GM21447 (cell line): ENCODE measurements around the gene CLMN.
A peak's percentile ranks its signal among the peaks of the same experiment; 100 is the strongest.
"Not testable (repeated sequence)": the region's sequence is repeated elsewhere in the genome, so short reads cannot be mapped to it uniquely, and the experiment has no call there.

Experiments
- ATAC-seq: cut with Tn5 transposase; IDR thresholded peaks from one replicate; pipeline ENCODE4 v1.9.1; 2021; ENCODE audit not compliant: unreplicated experiment

Gene CLMN

DNA sequence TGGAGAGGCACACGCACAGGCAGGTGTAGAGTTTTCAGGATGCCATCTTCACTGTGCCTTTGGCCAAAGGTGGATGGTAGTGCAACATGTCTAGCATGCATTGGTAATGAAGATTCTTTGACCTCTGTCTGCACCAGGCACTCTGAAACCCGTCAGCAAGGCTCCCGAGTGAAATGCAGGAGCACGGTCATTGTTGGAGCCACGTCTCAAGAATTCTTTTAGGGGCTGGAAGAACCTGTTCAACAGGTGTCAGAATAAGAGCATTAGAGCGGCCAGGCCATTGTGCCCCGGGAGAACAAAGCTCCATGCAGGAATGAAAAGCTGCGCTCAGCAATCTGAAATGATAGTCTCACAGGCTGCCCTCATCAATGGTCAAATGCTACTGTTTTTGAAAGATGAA, 122.2 kb downstream of the CLMN start:
- no peak for ATAC-seq

DNA sequence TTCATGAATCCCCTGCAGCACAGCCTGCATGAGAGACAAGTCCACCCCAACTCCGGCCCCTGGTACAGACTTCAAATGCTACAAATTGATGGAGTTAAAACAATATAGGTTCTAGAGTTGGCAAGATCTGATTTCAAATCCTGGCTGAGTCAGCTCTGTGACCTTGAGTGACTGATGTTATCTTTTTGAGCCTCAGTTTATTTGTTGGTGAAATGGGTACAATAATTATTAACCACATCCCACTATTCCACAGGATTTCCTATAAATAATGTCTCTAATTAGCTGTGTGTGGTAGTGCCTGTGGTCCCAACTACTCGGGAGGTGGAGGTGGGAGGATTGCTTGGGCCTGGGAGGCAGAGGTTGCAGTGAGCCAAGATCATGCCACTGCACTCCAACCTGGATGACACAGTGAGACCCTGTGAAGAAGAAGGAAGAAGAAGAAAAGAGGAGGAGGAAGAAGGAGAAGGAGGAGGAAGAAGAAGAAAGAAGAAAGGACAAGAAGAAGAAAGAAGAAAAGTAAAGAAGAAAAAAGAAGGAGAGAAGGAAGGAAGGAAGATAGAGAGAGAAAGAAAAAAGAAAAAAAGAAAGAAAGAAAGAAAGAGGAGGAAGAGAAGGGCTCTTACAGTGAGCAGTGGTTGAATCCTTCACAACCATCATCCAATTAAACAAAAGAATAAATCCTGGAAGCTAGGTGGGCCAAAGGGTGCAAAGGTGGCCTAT, 122.7 kb downstream of the CLMN start:
- no peak for ATAC-seq

DNA sequence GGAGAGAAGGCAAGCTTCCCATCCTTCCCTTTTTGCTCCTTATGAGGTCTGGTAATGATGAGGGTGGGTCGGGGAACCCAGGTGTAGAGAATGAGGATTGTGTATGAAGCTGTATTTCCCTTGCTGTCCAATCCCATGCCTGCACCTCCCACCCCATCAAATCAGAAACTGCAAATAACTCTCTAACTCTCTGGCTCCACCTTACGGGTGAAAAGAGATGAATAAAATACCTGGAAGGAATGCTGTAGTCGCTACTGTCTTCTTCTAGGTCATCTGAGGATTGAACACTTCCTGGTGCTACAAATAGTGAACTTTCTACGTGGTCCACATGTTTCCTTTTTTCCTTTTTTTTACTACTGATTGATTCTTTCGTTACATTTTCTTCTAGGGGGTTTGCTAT, 123.4 kb downstream of the CLMN start:
- no peak for ATAC-seq

DNA sequence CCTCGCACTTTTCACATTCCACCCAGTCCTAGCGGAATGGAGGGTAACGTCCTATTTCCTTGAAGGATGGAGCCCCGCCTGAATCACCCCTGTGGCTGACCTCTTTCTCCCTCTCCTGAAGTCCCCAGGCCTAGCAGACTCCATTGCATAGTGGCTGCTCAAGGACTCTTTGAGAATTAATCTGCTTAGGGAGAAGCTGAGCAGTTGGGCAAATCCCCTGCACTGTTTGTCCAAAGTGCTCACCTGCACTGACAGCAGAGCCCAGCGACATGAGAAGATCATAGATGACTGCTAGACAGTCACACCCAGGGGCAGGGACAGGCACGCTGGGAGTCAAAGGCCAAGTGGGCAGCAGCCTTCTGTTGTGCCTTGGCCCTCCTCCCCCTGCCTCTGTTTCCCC, 124.7 kb downstream of the CLMN start:
- no peak for ATAC-seq

DNA sequence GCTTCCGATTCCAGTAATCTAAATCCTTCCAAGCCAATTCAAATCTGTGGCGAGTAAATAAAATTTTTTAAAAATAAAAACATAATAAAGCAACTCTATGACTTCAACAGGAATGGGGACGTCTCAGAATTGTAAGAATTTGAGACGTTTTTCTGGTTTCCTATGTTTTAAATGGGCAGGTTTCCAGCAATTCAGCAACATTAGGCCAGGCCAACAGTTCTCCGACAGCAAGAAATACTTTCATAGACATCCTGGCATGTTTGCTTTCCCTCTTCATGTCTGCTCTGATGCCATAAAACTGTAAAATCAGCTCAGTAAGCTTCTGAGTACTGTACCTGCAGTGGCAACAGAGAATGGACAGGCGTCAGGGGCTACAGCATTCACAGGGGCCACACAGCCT, 126.6 kb downstream of the CLMN start:
- no peak for ATAC-seq

DNA sequence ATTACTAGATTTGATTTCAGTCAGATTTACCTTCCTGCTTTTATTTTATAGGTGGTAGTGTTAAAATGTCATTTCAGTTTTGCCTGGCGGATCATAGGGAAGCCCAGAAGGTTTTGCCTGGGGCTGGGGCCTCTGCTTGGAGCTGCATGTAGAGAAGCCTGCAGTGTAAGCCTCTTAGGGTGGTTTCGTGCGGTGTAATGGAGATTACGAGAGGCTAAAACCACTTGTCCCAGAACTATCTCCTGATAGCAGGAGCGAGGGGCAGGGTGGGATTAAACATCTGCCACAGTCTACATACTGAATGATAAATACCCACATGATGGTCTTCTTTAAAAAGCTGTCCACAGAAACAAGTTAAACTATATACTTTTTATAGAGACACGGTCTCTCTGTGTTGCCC, 127.4 kb downstream of the CLMN start:
- no peak for ATAC-seq

DNA sequence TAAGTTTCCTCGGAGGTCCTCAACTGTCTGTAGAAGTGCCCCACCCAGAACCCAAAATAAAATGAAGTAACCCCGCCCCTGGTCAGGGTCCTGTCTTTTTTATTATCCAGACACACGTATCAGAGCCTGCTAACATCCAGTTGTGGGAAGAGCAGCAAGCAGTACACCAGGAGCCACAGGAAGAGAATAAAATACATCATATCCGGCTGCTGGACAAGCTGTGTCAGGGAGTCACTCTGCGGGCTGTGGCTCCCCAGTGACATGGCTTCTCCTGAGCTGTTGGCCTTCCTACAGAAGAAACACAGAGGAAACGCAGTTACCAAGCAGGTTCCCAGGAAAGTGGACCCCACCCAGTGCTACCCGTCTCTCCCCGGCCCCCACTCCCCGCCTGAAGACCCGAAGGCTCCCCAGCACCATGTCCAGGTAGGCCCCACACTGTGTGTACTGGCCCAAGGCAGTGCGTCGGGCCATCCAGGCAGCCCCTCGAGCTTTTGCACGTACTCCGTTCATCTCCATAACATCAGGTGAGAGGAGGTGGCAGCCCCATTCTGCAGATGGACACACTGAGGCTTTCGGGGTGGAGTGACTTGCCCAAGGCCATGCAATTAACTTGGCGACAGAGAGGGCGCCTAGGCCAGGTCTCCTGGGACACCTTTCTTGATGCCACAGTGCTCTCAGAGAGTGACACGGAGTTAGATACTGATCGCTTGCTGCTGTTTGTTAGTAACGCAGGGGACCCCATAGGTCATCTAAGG, 128.1 kb downstream of the CLMN start:
- ATAC-seq, result no peak

DNA sequence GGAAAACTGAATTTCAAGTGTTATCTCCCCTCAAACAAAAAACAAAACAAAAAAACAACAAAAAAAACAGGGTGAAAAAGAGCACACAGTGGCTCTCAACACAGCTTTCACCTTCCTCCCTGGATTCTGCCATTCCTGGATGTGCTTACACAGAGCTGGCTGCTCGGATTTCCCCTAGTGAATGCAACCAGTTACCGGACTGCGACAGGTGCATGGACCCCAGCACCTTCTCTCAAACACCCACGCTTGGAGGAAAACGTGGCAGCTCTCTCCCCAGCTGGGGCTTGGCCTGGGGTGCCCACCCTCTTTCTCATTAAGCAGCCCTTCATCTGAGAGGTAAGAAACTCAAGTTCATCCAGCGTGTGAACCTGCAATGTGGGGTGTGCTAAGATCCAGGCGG, 128.9 kb downstream of the CLMN start:
- no peak for ATAC-seq

DNA sequence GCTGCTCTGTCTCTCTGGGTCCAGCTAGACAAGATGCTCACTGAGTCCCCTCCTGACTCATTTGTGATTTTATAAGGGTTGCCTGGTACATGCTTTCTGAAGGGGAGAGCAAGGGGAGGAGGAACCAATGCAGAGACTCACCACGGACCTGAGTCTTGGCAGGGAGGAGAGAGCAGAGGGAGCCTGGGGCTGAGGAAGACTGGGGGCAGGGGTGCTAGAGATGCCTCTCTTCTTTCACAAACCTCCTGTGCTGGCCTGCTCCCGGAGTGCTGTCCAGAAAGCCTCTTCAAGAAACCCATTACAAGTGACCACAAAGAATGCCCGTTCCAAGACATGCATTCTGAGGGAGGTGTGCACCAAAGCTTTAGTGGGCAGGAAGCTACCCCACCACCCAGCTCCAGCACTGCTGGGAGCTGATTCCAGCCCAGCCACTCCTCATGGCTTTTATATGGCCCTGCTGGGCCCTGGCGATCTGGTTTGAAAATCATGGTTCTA, 129.3 kb downstream of the CLMN start:
- ATAC-seq, result no peak

DNA sequence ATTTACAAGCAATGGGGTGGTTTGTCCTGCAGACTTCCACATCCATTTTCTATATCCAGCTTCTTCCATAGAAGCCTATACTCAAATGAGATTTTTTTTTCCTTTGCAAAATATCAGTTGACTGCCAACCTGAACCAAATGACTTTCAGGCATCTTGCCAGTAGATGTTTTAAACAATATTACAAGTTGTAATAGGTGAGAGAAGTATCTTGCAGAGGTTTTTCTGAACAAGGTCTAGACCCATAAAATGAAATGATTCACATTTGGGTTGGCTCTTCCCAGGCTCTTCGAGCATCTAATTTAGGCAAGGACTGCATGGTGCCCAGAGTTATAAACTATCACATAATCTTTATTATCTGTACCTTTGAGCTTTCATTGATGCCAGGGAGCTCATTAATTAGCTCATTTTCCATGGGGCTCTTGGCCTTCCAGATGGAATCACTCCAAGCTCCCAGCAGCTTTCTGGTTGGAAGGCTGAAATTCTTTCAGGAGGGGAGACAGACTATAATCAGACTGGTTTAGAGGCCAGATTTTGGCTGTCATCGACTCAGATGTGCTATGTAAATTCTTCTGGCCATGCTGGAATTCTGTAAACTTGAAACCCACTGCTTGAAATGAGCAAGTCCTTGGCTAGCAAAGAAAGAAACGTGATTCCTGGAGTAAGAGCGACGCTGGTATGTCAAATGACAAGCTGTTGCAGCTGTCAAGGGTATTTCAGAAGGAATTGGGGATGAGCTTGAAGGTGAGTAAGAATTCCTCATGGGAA, 130.2 kb downstream of the CLMN start:
- ATAC-seq, result no peak

DNA sequence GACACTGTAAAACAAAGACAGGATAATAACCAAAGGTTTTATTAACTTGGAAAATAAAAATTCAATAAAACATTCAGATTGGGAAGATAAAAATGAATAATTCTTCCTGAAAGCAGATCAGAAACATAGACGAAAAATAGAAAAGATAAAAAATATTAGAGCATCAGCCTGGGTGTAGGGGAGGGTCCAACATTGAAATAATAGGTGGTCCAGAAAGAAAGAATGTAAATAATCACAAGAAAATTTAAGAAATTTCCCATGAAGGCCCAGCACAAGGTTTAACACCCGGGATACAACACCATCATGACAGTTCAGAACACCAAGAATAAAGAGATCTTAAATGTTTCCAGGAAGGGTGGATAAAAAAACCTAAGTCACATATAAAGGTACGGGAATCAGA, 131.3 kb downstream of the CLMN start:
- no peak for ATAC-seq

DNA sequence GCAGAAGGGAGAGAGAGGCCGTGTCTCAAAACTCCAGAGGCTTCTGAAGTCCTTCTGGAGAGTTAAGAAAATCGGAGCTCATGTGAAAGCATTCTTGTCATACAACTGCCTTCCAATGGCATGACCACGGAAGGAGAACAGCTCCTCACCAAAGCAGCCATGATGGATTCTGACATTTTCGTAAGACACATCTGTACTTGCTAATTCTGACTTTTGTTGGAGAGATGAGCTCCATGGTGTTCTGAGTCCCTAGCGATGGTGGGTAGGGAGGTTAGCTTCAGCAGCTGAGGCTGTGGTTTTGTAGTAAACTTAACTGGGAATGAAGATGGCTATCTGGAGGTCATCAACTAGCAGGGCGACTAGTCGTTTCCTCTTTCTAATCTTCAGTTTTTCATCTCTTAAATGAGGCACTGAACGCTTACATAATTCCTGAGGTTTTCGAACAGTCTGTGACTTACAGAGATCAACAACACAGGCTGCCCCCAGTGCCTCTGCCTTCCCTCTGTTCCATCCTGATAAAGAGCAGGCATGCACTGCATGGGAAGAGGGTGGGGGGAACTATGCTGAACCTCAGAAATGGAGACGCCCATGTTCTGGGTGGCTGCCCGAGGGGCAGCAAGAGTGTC, 133.8 kb downstream of the CLMN start:
- no peak for ATAC-seq

DNA sequence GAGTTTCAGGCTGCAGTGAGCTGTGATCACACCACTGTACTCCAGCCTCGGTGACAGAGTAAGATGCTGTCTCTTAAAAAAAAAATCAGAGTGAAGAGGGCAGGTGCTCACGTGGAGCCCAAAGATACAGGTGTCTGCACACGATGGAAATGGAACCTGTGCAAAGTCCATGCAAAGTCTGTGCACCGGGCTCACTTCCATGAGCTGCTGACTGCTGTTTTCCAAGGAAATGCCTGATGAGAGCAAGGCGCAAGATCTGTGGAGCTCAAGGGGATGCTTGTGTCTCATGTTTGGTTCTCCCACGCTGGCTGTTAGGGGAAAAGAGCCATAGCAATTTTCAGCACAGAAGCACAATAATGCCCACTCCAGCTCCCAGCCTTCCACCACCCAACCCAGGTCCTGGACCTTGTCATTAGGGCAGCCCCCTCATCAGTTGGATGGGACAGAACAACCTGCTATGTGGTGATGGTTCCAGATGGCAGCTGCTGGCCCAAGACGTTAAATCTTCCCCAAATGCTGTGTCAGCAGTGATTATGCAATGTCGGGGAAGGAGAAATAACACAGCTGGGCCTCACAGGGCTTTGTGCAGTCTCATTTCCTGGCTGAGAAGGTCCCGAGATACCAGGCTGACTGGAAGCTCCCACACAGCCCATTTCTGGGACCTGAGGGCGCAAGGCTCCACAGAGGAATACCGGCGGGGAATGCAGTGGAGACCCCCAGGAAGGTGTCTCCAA, 134.5 kb downstream of the CLMN start:
- no peak for ATAC-seq

DNA sequence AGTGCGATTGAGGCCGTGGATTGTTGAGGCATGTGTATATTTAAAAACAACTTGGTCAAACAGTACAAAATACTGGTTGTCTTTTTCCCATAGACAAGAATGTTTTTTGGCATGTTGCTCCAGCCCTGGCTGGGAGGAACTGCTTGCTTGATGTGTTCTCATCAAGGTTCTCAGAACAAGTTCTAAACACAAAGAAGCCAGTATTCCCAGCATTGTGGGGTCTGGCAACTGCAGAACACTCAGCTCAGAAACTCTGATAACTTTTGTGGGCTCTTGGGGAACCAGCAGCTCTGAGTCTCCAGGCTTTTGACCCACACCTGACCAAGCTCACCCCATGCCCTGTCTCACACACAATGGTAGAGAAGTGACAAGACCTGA, 135.3 kb downstream of the CLMN start:
- ATAC-seq, result no peak

DNA sequence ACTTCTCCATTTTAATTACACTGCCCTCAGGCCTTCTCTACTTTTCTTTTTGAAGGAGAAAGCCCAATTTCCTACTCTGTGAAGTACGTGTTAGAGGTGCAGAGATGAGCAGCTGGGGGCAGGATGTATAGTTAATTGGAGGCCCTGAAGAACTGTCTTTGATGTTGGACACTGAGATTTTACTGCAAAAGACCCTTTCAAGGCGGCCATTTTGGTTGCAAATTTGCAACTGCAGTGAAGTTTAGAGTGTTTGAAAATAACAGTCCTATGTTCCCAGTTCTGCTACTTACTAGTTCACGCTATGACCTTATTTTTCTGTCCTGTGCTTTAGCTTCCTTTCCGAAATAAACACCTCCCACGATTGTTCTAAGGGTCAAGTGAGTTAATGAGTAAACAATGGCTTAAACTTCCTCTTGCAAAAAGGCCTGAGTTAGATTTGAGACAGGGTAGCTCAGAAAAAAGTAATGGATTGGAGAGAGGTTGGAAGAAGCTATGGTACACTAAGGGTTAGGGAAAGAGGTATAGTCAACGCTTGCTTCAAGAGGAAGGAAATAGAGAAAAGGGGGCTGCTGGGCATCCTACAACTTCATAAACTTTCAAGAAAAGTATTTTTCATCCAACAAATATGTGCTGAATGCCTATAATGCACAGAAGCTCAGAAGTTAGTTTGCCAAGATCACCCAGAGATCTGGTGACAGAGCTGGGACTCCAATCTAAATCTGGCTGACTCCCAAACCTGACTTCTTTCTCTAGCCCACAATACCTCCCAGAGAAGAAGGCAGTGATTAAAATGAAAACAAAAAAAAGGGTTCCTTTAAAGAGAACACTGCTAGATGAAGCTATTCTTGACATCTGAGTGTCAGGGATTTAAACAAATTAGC, 135.9 kb downstream of the CLMN start:
- peak; percentile 57 for ATAC-seq

DNA sequence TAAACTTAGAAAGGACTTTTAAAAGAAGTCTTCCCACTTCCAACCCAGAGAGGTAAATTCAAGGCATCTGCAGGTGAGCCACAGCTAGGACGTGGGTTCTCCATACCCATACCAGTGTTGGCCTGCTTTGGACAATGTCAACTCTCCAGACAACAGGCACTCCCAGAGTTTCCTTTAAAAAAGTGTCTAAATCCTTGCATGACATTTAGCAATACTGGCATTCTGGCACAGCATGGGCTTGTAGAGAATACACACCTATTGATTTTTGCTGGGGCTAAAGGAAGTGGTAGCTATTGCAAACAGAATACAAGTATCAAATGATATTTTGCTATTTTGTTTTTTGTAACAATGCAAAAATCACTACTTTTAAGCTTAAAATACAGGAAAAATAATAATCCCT, 136.6 kb downstream of the CLMN start:
- no peak for ATAC-seq

DNA sequence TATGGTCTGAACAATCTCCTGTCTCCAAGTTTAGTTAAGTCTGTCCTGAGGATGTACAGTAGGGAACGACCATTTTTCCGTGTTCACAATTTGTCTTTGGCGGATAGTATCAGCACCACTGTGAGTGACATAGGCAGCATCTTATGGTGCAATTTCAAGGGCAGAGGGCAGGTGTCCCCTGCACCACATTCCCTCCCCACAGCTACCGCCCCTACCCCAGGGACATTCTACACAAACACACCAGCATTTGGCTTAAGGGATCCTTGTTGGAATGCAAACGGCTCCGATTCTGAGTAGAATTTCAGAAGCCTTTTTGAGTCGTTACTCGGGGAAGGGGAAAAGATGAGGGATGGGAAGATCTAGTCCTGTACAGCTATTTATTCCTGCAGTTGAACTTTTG, 137.3 kb downstream of the CLMN start:
- ATAC-seq, result no peak

DNA sequence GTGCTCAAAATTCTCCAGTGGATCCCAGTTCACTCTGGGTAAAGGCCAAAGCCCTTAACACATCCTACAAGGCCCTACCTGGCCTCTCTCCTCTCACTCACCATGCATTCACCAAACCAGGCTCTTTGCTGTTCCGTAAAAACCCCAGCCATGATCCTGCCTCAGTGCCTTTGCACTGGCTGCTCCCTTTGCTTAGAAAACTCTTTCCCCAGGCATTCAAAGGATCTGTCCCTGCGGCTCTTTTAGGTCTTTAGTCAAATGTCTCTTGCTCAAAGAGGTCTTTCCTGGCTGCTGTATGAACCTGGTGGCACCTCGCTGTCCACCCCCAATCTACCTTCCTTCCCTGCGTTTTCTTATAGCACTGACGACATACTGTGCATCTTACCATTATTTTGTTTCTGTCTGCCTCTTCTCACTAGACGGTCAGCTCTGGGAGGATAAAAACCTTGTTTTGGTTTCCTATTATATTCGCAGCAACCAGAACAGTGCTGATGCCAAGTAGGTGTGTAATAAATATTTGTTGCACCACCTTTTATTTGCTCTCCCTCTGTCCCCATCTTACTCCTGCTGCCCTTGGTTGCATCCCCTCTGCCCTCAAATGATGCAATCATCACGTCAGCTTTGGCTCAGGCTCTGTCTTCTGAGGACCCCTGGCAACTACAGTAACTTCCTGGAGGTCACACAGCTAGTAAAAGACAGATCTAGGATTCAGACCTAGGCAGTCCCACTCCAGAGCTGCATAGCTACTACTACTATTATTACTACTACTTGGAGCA, 138.6 kb downstream of the CLMN start:
- ATAC-seq, result no peak

DNA sequence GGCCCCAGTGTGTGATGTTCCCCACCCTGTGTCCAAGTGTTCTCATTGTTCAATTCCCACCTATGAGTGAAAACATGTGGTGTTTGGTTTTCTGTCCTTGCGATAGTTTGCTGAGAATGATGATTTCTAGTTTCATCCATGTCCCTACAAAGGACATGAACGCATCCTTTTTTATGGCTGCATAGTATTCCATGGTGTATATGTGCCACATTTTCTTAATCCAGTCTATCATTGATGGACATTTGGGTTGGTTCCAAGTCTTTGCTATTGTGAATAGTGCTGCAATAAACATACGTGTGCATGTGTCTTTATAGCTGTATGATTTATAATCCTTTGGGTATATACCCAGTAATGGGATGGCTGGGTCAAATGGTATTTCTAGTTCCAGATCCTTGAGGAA, 144.0 kb downstream of the CLMN start:
- not testable (repeated sequence) for ATAC-seq
